ENCODE measurements around the gene QKI. TPM values are rescaled to one million over a fixed set of nuclear protein-coding genes. Genes with fewer than 3 reads are reported as not detected.
"Not testable (repeated sequence)": the region's sequence is repeated elsewhere in the genome, so short reads cannot be mapped to it uniquely, and the experiment has no call there.

QKI gene
- total and polyA plus RNA-seq, 4 donors = 27.1 to 213 (median 89.5) TPM

DNA sequence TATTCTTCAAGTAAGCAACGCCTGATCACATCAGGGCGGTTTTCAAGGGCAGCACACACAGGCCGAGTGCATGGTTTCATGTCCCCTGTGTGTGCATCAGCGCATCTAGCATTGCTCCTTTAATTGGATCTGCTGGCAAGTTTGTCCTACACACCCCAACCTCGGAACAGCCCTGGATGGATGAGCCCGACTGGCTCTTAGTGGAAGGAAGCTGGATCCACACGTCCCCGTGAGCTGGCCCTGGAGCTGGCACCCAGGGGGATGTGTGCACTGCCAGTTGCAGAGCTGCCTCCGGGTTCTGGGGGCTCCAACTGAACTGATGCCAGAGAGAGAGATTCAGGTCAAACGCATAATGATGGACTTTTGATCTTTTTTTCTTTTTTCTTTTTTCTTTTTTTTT, 39.2 kb upstream of the QKI start:
- 88 to 89% methylated on average over 10 of the region's 10 CpGs for WGBS, 2 donors
- no peaks in the 10 kb centered on the region for H3K4me1 ChIP-seq (ENCODE audit: control insufficient read depth in 1 of 2, insufficient read depth in 2 of 2, low read length in 2 of 2)
- no peaks in the 10 kb centered on the region for H3K36me3 ChIP-seq (ENCODE audit: control insufficient read depth in 1 of 2, insufficient read depth in 2 of 2, low read length in 1 of 2)
- DNase-seq (peak in 1 of 2 donors; percentile 72), ATAC-seq (ENCODE audit: low FRiP score) (no peak)
- no peaks in the 10 kb centered on the region for H3K27me3 ChIP-seq (ENCODE audit: control insufficient read depth in 1 of 2, insufficient read depth in 2 of 2, low read length in 1 of 2)
- intact Hi-C loops (cut with DNase I) = no loop called here
- no peaks in the 10 kb centered on the region for H3K9me3 ChIP-seq (ENCODE audit: control insufficient read depth, low read length)
- no peak overlapping the region for H3K4me3 ChIP-seq (ENCODE audit: low read length in 2 of 2)
- no peak overlapping the region for H3K27ac ChIP-seq (ENCODE audit: low read depth in 1 of 2, low read length in 2 of 2)

DNA sequence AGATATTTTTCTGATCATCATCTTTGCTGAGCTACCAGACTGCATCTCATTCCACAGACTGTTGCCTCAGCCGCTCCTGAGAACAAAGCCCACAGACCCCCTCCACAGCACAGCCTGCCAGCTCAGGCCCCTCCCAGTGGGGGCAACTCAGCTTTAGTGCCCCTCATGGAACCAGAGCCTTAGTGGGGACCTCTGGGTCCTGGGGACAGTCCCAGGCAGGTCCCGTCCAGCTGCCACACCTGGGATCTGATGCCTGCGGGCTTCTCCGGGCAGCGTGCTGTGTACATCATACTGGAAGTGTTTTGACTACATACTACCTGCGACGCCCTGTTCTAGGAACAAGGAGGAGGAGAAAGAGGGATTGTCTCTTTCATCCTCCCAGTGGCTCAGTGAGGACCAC, 38.3 kb upstream of the QKI start:
- ATAC-seq (ENCODE audit: low FRiP score) = no peak
- no peaks in the 10 kb centered on the region for H3K4me1 ChIP-seq (ENCODE audit: control insufficient read depth in 1 of 2, insufficient read depth in 2 of 2, low read length in 2 of 2)
- 95 to 98% methylated on average over 7 of the region's 7 CpGs for WGBS, 2 donors
- intact Hi-C loops (cut with DNase I) = no loop called here
- H3K27me3 ChIP-seq (ENCODE audit: control insufficient read depth in 1 of 2, insufficient read depth in 2 of 2, low read length in 1 of 2) = no peaks in the 10 kb centered on the region
- H3K36me3 ChIP-seq (ENCODE audit: control insufficient read depth in 1 of 2, insufficient read depth in 2 of 2, low read length in 1 of 2) = no peaks in the 10 kb centered on the region
- no peaks in the 10 kb centered on the region for H3K9me3 ChIP-seq (ENCODE audit: control insufficient read depth, low read length)
- H3K4me3 ChIP-seq (ENCODE audit: low read length in 2 of 2) = no peak overlapping the region
- peak in 1 of 2 donors; percentile 28 for DNase-seq
- H3K27ac ChIP-seq (ENCODE audit: low read depth in 1 of 2, low read length in 2 of 2) = no peak overlapping the region

DNA sequence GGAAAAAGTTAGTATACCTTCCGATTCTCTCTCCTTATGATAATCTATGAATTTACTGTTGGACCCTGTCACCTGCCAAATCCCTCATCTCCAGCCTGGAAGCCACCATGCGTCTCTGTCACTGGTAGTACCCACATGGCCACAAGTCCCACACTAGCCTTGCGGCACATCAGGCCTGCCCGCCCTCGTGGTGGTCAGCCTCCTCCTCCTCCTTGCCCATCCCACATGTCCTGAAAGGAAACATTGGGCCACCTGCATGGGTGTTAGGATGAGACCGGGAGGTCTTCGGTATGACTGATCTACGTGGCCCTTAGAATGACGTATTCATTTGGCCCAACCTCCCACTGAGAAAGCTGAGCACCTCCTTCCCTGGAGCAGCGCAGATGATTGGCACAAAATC, 37.0 kb upstream of the QKI start:
- H3K27ac ChIP-seq (ENCODE audit: low read depth in 1 of 2, low read length in 2 of 2) = no peak overlapping the region
- no peak for ATAC-seq (ENCODE audit: low FRiP score)
- H3K9me3 ChIP-seq (ENCODE audit: control insufficient read depth, low read length) = no peaks in the 10 kb centered on the region
- peak in 1 of 2 donors; percentile 37 for DNase-seq
- H3K4me3 ChIP-seq (ENCODE audit: low read length in 2 of 2) = no peak overlapping the region
- H3K36me3 ChIP-seq (ENCODE audit: control insufficient read depth in 1 of 2, insufficient read depth in 2 of 2, low read length in 1 of 2) = no peaks in the 10 kb centered on the region
- no peaks in the 10 kb centered on the region for H3K4me1 ChIP-seq (ENCODE audit: control insufficient read depth in 1 of 2, insufficient read depth in 2 of 2, low read length in 2 of 2)
- 97% methylated on average over 10 of the region's 10 CpGs for WGBS, 2 donors
- H3K27me3 ChIP-seq (ENCODE audit: control insufficient read depth in 1 of 2, insufficient read depth in 2 of 2, low read length in 1 of 2) = no peaks in the 10 kb centered on the region
- intact Hi-C loops (cut with DNase I) = no loop called here

DNA sequence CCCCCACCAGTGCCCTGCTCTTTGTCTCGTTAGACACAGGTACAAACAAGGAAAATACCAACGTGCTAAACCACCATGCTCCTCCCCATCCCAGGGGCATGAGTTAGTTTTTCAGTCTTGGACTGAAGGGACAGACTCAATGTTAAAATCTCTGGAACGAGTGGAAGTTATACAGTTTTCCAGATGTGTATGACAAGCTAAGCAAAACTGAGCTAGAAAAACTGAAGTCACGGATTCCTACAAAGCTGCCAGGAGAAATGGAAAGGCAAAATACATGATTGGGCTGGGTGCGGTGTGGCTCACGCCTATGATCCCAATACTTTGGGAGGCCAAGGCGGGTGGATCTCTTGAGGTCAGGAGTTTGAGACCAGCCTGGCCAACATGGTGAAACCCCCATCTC, 34.3 kb upstream of the QKI start:
- no peak overlapping the region for H3K27ac ChIP-seq (ENCODE audit: low read depth in 1 of 2, low read length in 2 of 2)
- DNase-seq (no peak), ATAC-seq (ENCODE audit: low FRiP score) (no peak)
- no peaks in the 10 kb centered on the region for H3K9me3 ChIP-seq (ENCODE audit: control insufficient read depth, low read length)
- no peak overlapping the region for H3K4me3 ChIP-seq (ENCODE audit: low read length in 2 of 2)
- 56 to 65% methylated on average over 7 of the region's 7 CpGs for WGBS, 2 donors
- H3K27me3 ChIP-seq (ENCODE audit: control insufficient read depth in 1 of 2, insufficient read depth in 2 of 2, low read length in 1 of 2) = no peaks in the 10 kb centered on the region
- H3K4me1 ChIP-seq (ENCODE audit: control insufficient read depth in 1 of 2, insufficient read depth in 2 of 2, low read length in 2 of 2) = no peaks in the 10 kb centered on the region
- no peaks in the 10 kb centered on the region for H3K36me3 ChIP-seq (ENCODE audit: control insufficient read depth in 1 of 2, insufficient read depth in 2 of 2, low read length in 1 of 2)
- intact Hi-C loops (cut with DNase I) = no loop called here

DNA sequence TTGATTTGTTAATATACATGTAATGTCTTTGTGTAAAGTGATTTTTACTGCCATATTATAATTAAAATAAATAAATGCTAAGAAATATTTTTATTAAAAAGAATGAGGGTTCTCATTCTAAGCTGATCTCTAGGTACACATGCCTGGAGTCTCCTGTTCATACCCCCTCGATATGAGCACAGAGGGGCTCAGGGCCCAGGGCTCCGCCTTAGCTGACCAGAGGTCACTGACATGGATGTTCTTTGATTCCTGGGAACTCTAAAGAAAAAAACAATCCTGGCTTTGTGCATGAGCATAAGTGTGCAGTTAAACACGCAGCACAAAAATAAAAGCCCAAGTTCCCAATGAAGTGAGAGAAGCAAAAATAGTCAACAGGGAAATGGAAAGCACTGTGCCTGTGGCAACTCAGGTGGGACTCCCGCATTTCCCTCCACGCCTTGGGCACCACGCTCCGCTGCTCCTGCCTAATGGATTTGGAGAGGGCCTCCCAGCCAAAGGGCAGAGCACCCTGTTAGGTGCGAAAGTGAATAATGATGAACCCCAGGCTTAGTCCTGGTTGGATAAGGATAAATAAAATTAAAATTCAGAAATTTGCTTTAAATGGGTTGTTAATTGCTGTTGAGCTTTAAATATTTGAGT, 33.3 kb upstream of the QKI start:
- intact Hi-C loops (cut with DNase I) = no loop called here
- no peak overlapping the region for H3K27ac ChIP-seq (ENCODE audit: low read depth in 1 of 2, low read length in 2 of 2)
- WGBS, 2 donors = 92 to 95% methylated on average over 8 of the region's 8 CpGs
- no peaks in the 10 kb centered on the region for H3K36me3 ChIP-seq (ENCODE audit: control insufficient read depth in 1 of 2, insufficient read depth in 2 of 2, low read length in 1 of 2)
- no peaks in the 10 kb centered on the region for H3K4me1 ChIP-seq (ENCODE audit: control insufficient read depth in 1 of 2, insufficient read depth in 2 of 2, low read length in 2 of 2)
- DNase-seq (no peak), ATAC-seq (ENCODE audit: low FRiP score) (no peak)
- no peaks in the 10 kb centered on the region for H3K27me3 ChIP-seq (ENCODE audit: control insufficient read depth in 1 of 2, insufficient read depth in 2 of 2, low read length in 1 of 2)
- no peak overlapping the region for H3K4me3 ChIP-seq (ENCODE audit: low read length in 2 of 2)
- H3K9me3 ChIP-seq (ENCODE audit: control insufficient read depth, low read length) = no peaks in the 10 kb centered on the region

DNA sequence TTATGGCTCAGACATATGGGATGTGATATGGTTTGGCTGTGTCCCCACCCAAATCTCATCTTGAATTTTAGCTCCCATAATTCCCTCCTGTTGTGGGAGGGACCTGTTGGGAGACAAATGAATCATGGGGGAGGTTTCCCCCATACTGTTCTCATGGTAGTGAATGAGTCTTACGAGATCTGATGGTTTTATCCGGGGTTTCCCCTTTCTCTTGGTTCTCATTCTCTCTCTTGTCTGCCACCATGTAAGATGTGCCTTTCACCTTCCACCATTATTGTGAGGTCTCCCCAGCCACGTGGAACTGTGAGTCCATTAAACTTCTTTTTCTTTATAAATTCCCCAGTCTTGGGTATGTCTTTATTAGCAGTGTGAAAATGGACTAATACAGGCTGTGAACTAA, 31.1 kb upstream of the QKI start:
- H3K4me1 ChIP-seq (ENCODE audit: control insufficient read depth in 1 of 2, insufficient read depth in 2 of 2, low read length in 2 of 2); H3K4me3 ChIP-seq (ENCODE audit: low read length in 2 of 2); H3K27ac ChIP-seq (ENCODE audit: low read depth in 1 of 2, low read length in 2 of 2); ATAC-seq (ENCODE audit: low FRiP score); H3K9me3 ChIP-seq (ENCODE audit: control insufficient read depth, low read length); H3K36me3 ChIP-seq (ENCODE audit: control insufficient read depth in 1 of 2, insufficient read depth in 2 of 2, low read length in 1 of 2); intact Hi-C loops (cut with DNase I); H3K27me3 ChIP-seq (ENCODE audit: control insufficient read depth in 1 of 2, insufficient read depth in 2 of 2, low read length in 1 of 2); DNase-seq: not testable (repeated sequence)
- 85 to 94% methylated on average over 3 of the region's 3 CpGs for WGBS, 2 donors

DNA sequence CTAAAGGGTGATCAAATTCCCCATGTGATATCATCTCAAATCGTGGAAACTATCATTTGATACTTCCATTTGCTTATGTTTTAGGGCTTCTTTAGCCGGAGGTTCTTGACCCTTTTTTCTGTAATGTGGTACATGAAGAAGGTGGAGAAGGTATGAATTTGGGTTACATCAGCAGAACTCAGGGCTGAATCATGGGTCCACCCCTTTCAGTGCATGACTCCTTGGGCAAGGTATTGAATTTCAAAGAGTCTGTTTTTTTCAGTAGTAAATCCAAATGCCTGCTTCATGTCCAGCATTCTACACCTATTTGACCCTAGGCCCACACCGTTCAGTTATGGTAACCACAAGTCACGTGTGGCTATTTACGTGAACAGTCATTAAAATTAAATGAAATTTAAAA, 30.6 kb upstream of the QKI start:
- H3K4me1 ChIP-seq (ENCODE audit: control insufficient read depth in 1 of 2, insufficient read depth in 2 of 2, low read length in 2 of 2) = no peaks in the 10 kb centered on the region
- no peaks in the 10 kb centered on the region for H3K9me3 ChIP-seq (ENCODE audit: control insufficient read depth, low read length)
- no peak for DNase-seq
- WGBS, 2 donors = 96% methylated on average over 5 of the region's 5 CpGs
- intact Hi-C loops (cut with DNase I) = no loop called here
- no peak overlapping the region for H3K27ac ChIP-seq (ENCODE audit: low read depth in 1 of 2, low read length in 2 of 2)
- ATAC-seq (ENCODE audit: low FRiP score) = no peak
- no peaks in the 10 kb centered on the region for H3K27me3 ChIP-seq (ENCODE audit: control insufficient read depth in 1 of 2, insufficient read depth in 2 of 2, low read length in 1 of 2)
- no peaks in the 10 kb centered on the region for H3K36me3 ChIP-seq (ENCODE audit: control insufficient read depth in 1 of 2, insufficient read depth in 2 of 2, low read length in 1 of 2)
- no peak overlapping the region for H3K4me3 ChIP-seq (ENCODE audit: low read length in 2 of 2)

DNA sequence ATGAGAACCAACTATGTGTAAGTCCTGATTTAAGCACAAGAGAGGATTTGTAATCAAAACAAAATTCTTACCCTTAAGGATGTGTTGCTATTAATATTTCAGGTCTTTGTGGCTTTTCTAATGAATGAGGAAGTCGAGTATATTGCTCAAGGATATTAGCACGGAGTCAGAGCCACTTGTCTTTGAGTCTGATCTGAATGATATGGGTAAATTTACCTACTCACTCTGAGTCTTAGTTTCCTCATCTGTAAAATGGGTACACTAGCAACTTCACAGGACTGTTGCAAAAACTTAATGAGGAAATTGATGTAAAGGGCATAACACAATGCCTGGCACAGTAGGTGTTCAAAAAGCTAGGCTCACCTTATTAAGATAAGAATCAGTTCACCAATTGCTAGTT, 30.0 kb upstream of the QKI start:
- DNase-seq (no peak), ATAC-seq (ENCODE audit: low FRiP score) (no peak)
- H3K36me3 ChIP-seq (ENCODE audit: control insufficient read depth in 1 of 2, insufficient read depth in 2 of 2, low read length in 1 of 2) = no peaks in the 10 kb centered on the region
- H3K9me3 ChIP-seq (ENCODE audit: control insufficient read depth, low read length) = no peaks in the 10 kb centered on the region
- intact Hi-C loops (cut with DNase I) = no loop called here
- H3K4me3 ChIP-seq (ENCODE audit: low read length in 2 of 2) = no peak overlapping the region
- no peaks in the 10 kb centered on the region for H3K27me3 ChIP-seq (ENCODE audit: control insufficient read depth in 1 of 2, insufficient read depth in 2 of 2, low read length in 1 of 2)
- WGBS, 2 donors = 83 to 90% methylated on average over 2 of the region's 2 CpGs
- H3K27ac ChIP-seq (ENCODE audit: low read depth in 1 of 2, low read length in 2 of 2) = no peak overlapping the region
- H3K4me1 ChIP-seq (ENCODE audit: control insufficient read depth in 1 of 2, insufficient read depth in 2 of 2, low read length in 2 of 2) = no peaks in the 10 kb centered on the region

DNA sequence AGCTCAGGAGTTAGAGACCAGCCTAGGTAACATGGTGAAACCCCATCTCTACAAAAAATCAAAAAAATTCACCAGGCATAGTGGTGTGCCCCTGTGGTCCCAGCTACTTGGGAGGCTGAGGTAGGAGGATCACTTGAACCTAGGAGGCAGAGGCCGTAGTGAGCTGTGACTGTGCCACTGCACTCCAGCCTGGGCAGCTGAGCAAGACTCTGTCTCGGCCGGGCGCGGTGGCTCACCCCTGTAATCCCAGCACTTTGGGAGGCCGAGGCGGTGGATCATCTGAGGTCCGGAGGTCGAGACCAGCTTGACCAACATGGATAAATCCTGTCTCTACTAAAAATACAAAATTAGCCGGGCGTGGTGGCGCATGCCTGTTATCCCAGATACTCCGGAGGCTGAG, 29.0 kb upstream of the QKI start:
- H3K36me3 ChIP-seq (ENCODE audit: control insufficient read depth in 1 of 2, insufficient read depth in 2 of 2, low read length in 1 of 2); H3K4me3 ChIP-seq (ENCODE audit: low read length in 2 of 2); intact Hi-C loops (cut with DNase I); H3K4me1 ChIP-seq (ENCODE audit: control insufficient read depth in 1 of 2, insufficient read depth in 2 of 2, low read length in 2 of 2); H3K27ac ChIP-seq (ENCODE audit: low read depth in 1 of 2, low read length in 2 of 2); H3K9me3 ChIP-seq (ENCODE audit: control insufficient read depth, low read length); ATAC-seq (ENCODE audit: low FRiP score); H3K27me3 ChIP-seq (ENCODE audit: control insufficient read depth in 1 of 2, insufficient read depth in 2 of 2, low read length in 1 of 2): not testable (repeated sequence)
- peak in 1 of 2 donors; percentile 27 for DNase-seq
- 97 to 98% methylated on average over 13 of the region's 13 CpGs for WGBS, 2 donors
